ENCODE data around the gene SDC4. TPM values are rescaled to one million over a fixed set of nuclear protein-coding genes. Genes with fewer than 3 reads are reported as not detected.
A peak's percentile ranks its signal among the peaks of the same experiment; 100 is the strongest.

SDC4 gene
- total and polyA plus RNA-seq, 10 donors = 10.4 to 56.1 (median 29.6) TPM

DNA sequence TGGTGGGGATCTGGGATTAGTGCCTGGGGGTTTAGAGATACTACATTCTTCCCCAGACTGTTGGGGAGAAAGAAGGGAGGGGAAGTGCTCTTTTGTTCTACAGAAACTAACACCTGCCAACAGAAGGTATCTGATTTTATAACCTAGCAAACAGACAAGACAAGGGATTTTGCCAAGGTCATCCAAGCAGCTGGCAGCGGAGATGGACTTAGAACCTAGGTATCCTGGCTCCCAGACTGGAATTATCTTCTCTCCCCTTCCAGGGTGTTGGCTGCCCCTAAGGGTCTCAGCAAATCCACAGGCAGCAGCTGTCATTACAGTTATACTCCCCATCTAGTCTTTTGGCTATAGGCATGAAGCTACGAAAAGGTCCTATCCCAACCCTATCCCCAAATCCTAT is 8.4 kb downstream of the SDC4 start:
- peak overlapping the region in 3 of 8 donors; percentile 63 to 71 (median 66) for H3K27ac ChIP-seq
- WGBS, 5 donors = 85 to 97% (median 96%) methylated on average over 2 of the region's 2 CpGs
- intact Hi-C loops (cut with DNase I; ENCODE audit: low total_unique reads) = no loop called here
- DNase-seq = no peak
- peaks cover 0 to 17% (median 0%) of the 10 kb centered on the region in 6 donors for H3K36me3 ChIP-seq
- H3K4me3 ChIP-seq = no peak overlapping the region
- no peaks in the 10 kb centered on the region for H3K9me3 ChIP-seq
- peaks cover 0 to 82% (median 21%) of the 10 kb centered on the region in 6 donors for H3K4me1 ChIP-seq
- no peaks in the 10 kb centered on the region for H3K27me3 ChIP-seq (replicated peaks in 1 of 7)
- TF ChIP-seq POLR2AphosphoS5 (IDR thresholded peaks at IDR 0.05) (no peak), POLR2A (IDR thresholded peaks at IDR 0.05) (no peak)
- TF ChIP-seq, protein P1, sequence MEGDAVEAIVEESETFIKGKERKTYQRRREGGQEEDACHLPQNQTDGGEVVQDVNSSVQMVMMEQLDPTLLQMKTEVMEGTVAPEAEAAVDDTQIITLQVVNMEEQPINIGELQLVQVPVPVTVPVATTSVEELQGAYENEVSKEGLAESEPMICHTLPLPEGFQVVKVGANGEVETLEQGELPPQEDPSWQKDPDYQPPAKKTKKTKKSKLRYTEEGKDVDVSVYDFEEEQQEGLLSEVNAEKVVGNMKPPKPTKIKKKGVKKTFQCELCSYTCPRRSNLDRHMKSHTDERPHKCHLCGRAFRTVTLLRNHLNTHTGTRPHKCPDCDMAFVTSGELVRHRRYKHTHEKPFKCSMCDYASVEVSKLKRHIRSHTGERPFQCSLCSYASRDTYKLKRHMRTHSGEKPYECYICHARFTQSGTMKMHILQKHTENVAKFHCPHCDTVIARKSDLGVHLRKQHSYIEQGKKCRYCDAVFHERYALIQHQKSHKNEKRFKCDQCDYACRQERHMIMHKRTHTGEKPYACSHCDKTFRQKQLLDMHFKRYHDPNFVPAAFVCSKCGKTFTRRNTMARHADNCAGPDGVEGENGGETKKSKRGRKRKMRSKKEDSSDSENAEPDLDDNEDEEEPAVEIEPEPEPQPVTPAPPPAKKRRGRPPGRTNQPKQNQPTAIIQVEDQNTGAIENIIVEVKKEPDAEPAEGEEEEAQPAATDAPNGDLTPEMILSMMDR (IDR thresholded peaks at IDR 0.05 in 8 of 11, conservative IDR thresholded peaks at IDR 0.05 in 3 of 11) = no peak

DNA sequence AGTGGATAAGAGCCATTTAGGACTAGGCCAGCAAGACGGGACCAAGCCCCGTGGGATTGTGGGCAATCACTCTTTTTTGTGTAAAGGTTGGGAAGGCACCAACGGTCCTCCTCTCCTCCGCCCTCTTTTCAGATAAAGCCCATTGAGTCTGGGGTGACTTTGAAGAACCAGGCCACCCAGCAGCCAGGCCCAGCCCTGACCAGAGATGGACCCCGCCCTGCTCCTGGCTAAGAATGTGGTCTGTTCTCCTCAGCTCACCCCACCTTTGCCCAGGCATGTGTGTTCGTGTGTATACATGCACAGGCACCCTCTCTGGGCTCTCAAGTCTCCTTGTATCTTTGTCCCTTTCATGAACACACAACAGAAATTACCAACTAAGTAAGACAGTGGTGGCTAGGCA is 9.1 kb downstream of the SDC4 start:
- Histone ChIP-seq H3K27ac (peak overlapping the region in 6 of 8 donors; percentile 26 to 73 (median 64)), H3K4me3 (no peak overlapping the region), H3K27me3 (replicated peaks in 1 of 7) (no peaks in the 10 kb centered on the region), H3K9me3 (no peaks in the 10 kb centered on the region), H3K36me3 (peaks cover 0 to 24% (median 0%) of the 10 kb centered on the region in 6 donors), H3K4me1 (peaks cover 0 to 75% (median 16%) of the 10 kb centered on the region in 6 donors)
- 86 to 94% (median 87%) methylated on average over 4 to 6 of the region's 6 CpGs for WGBS, 5 donors
- no peak for DNase-seq
- TF ChIP-seq, protein P1 (IDR thresholded peaks at IDR 0.05 in 8 of 11, conservative IDR thresholded peaks at IDR 0.05 in 3 of 11) = no peak
- TF ChIP-seq POLR2A (IDR thresholded peaks at IDR 0.05) = no peak
- intact Hi-C loops (cut with DNase I; ENCODE audit: low total_unique reads) = no loop called here

DNA sequence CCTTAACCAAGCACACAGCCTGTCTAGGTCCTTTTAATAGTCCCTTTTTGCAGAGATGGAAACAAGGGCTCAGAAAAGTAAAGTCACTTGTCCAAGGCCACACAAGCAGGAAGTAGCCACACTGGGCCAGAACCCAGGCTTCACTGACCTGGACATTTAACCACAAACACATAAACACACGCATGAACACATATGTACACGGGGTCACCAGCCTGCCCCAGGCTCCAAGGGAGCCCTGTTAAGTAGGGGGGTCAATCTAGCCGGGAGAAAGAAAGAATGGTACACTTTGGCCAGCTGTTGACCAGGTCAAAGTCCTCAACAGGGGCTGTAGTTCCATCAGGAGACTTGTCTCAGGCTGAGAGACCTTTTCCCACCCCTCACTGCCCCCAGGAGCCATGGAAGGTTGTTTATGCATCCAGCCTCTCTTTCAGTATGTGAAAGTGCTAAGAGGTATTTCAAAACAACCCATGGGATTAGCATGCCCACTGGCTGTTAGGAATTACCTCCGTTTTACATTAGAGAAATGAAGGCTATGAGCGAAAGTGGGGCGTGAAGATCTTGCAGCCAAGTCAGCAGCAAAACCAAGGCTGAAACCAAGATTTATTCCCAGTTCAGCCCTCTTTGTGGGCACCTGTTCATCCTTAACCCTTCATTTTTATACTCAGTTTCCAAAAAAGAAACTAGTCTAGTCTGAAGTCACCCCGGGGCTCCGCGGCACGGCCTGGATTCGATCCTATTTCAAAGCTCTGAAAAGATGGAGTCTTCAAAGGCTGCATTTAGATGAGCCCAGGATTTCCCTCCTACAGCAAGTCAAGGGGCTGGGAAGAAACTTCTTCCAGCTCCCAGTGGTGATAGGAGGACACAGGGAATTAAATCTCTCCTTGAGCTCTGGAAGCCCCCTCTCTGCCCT is 9.8 kb downstream of the SDC4 start:
- Histone ChIP-seq H3K27ac (peak overlapping the region in 7 of 8 donors; percentile 17 to 73 (median 63)), H3K4me3 (no peak overlapping the region), H3K36me3 (peaks cover 0 to 26% (median 0%) of the 10 kb centered on the region in 6 donors), H3K9me3 (no peaks in the 10 kb centered on the region), H3K4me1 (peaks cover 0 to 68% (median 16%) of the 10 kb centered on the region in 6 donors), H3K27me3 (replicated peaks in 1 of 7) (no peaks in the 10 kb centered on the region)
- no peak for TF ChIP-seq POLR2A (IDR thresholded peaks at IDR 0.05)
- TF ChIP-seq, protein P1 (IDR thresholded peaks at IDR 0.05 in 8 of 11, conservative IDR thresholded peaks at IDR 0.05 in 3 of 11) = no peak
- TF ChIP-seq POLR2AphosphoS5 (IDR thresholded peaks at IDR 0.05) = no peak
- DNase-seq = no peak
- WGBS, 5 donors = 78 to 94% (median 92%) methylated on average over 9 to 11 of the region's 11 CpGs
- intact Hi-C loops (cut with DNase I; ENCODE audit: low total_unique reads) = no loop called here

All from spleen (tissue), 11 donors.